Measurements from ENCODE around the gene PEPD. TPM values are rescaled to one million over a fixed set of nuclear protein-coding genes. Genes with fewer than 3 reads are reported as not detected.
A peak's percentile ranks its signal among the peaks of the same experiment; 100 is the strongest.

The PEPD gene
- total and polyA plus RNA-seq, 2 donors (not counting 3 experiments of a cell fraction or from before 2014, with no cell fraction given), result 73.7 to 126 TPM

DNA sequence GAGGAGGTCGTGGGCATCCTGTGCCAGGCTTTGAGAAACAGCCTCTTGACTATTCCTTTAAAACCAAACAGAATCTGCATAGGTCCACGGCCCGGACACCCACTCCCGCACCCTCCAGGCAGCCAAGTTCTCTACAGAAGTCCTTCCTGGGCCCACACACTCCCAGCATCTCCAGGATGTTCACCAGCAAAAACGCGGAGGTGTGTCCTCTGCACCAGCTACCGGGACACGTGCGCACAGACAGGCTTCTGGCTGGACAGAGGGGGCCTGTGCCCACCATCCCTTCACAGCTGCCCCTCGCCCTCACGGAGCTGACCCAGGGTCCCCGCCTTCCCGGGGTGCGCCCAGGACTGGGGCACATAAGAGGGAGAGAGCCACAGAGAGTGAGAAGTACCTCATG, 103.8 kb downstream of the PEPD start:
- ChIA-PET POLR2A (no interaction called here), CTCF (interaction anchor here (0.7 to 8.7 kb wide), 9 partner anchors 9 to 360 kb away, joined by 3 to 200 read pairs (median 8); no protein-coding TSS in a partner anchor)
- no peaks in the 10 kb centered on the region for H3K9me1 ChIP-seq (replicated peaks; ENCODE audit: control insufficient read depth, extremely low read depth, insufficient read depth, low read length)
- intact Hi-C loops (cut with micrococcal nuclease), result no loop called here
- H3K27me3 ChIP-seq (ENCODE audit: control insufficient read depth in 2 of 2, insufficient read depth in 2 of 2, low read length in 2 of 2), result no peaks in the 10 kb centered on the region
- H3K27ac ChIP-seq (ENCODE audit: insufficient read depth, low read depth, low read length), result no peak overlapping the region
- no peak for DNase-seq (ENCODE audit: low read depth, low spot score)
- H3K9me3 ChIP-seq (replicated peaks; ENCODE audit: control insufficient read depth, insufficient read depth, low read length), result no peaks in the 10 kb centered on the region
- no peak overlapping the region for H2AFZ ChIP-seq (ENCODE audit: low read depth, low read length)
- H3K4me3 ChIP-seq (replicated peaks in 1 of 3; ENCODE audit: insufficient read depth in 1 of 3, low read depth in 1 of 3, low read length in 3 of 3), result no peak overlapping the region
- TF ChIP-seq EZH2 (IDR thresholded peaks at IDR 0.05; ENCODE audit: borderline replicate concordance, low read depth, low read length, severe bottlenecking) (no peak), FOS (IDR thresholded peaks at IDR 0.05; ENCODE audit: borderline replicate concordance, insufficient read depth, low read length) (no peak), GATA2 (IDR thresholded peaks at IDR 0.05; ENCODE audit: insufficient read depth, insufficient read length, low read depth, low read length) (no peak)
- TF ChIP-seq, protein P1, sequence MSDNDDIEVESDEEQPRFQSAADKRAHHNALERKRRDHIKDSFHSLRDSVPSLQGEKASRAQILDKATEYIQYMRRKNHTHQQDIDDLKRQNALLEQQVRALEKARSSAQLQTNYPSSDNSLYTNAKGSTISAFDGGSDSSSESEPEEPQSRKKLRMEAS (IDR thresholded peaks at IDR 0.05; ENCODE audit: insufficient read depth, insufficient read length), result no peak
- no peaks in the 10 kb centered on the region for H4K20me1 ChIP-seq (replicated peaks; ENCODE audit: control insufficient read depth, extremely low read depth, insufficient read depth, low read length)
- no peak overlapping the region for H3K4me2 ChIP-seq (ENCODE audit: insufficient read depth, low read length)
- no peaks in the 10 kb centered on the region for H3K36me3 ChIP-seq (ENCODE audit: control insufficient read depth in 2 of 2, extremely low read depth in 1 of 2, insufficient read depth in 2 of 2, low read length in 2 of 2)
- no peak for FAIRE-seq
- dilution Hi-C loops (cut with MboI; ENCODE audit: extremely low pct_ligation_motif_present, low sequenced_read_pairs), result no loop called here
- H3K9ac ChIP-seq (replicated peaks; ENCODE audit: extremely low read depth, insufficient read depth, low read length), result no peak overlapping the region
- H3K79me2 ChIP-seq (ENCODE audit: control insufficient read depth, insufficient read depth, low read length), result no peaks in the 10 kb centered on the region
- no peaks in the 10 kb centered on the region for H3K4me1 ChIP-seq (ENCODE audit: control insufficient read depth, extremely low read depth, insufficient read depth, low read length)
- BruUV-seq (replicated peaks), result no TSS peak

DNA sequence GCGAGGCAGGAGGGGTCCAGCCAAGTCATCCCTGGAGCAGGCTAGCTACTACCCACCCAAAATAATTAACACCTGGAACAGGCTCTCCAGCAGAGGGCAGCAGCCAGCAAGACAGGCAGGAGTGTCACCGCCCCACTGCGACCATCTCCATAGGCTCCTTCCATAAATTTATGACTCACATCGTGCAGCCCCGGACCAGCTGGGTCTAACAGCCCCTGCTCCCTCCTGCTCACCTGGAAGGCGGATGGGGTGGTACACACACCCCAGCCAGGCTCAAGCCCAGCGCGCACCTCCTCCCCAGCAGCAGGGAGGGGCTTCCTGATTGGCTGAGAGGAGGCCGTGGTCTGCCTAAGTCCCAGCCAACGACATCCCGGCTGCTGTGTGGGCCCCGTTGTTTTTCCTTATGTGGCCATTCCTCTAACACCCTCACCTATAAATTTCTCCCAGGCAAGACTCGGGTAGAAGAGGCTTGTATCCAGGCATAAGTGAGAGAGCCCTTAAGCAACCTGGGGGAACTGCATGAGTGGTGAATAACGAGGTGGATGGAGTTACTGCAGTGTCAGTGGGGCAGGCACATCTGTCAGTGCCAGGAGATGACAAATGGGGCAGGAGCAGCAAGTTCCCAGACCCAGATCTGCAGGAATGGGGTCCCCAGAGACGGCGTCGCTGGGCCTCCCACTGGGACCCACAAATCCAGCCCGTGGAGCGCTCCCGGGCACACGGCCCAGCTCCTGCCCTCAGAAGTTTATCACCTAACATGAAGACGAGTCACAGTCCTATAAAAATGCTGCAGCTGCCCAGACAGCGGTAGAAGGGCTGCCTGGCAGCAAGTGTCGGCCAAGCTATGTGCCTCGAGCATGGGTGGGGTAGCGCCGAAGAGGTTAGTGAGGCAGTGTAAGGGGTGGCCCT, 105.0 kb downstream of the PEPD start:
- H3K79me2 ChIP-seq (ENCODE audit: control insufficient read depth, insufficient read depth, low read length), result no peaks in the 10 kb centered on the region
- H3K9me1 ChIP-seq (replicated peaks; ENCODE audit: control insufficient read depth, extremely low read depth, insufficient read depth, low read length), result no peaks in the 10 kb centered on the region
- no peaks in the 10 kb centered on the region for H3K36me3 ChIP-seq (ENCODE audit: control insufficient read depth in 2 of 2, extremely low read depth in 1 of 2, insufficient read depth in 2 of 2, low read length in 2 of 2)
- H3K4me2 ChIP-seq (ENCODE audit: insufficient read depth, low read length), result no peak overlapping the region
- no peak overlapping the region for H3K4me3 ChIP-seq (replicated peaks in 1 of 3; ENCODE audit: insufficient read depth in 1 of 3, low read depth in 1 of 3, low read length in 3 of 3)
- H2AFZ ChIP-seq (ENCODE audit: low read depth, low read length), result no peak overlapping the region
- BruUV-seq (replicated peaks), result no TSS peak
- peak; percentile 72 for FAIRE-seq
- DNase-seq (ENCODE audit: low read depth, low spot score), result peak; percentile 62
- ChIA-PET CTCF (interaction anchor here (0.6 to 8.7 kb wide), 43 partner anchors 8 to 1817 kb away, joined by 3 to 200 read pairs (median 4); partner anchors contain the start of gene PEPD), POLR2A (no interaction called here)
- dilution Hi-C loops (cut with MboI; ENCODE audit: extremely low pct_ligation_motif_present, low sequenced_read_pairs) (no loop called here), intact Hi-C loops (cut with micrococcal nuclease) (loop anchor here (1.0 kb wide), 1 partner anchor 355 kb away; no protein-coding TSS in a partner anchor)
- H3K4me1 ChIP-seq (ENCODE audit: control insufficient read depth, extremely low read depth, insufficient read depth, low read length), result no peaks in the 10 kb centered on the region
- H3K27me3 ChIP-seq (ENCODE audit: control insufficient read depth in 2 of 2, insufficient read depth in 2 of 2, low read length in 2 of 2), result no peaks in the 10 kb centered on the region
- H3K9me3 ChIP-seq (replicated peaks; ENCODE audit: control insufficient read depth, insufficient read depth, low read length), result no peaks in the 10 kb centered on the region
- H4K20me1 ChIP-seq (replicated peaks; ENCODE audit: control insufficient read depth, extremely low read depth, insufficient read depth, low read length), result no peaks in the 10 kb centered on the region
- TF ChIP-seq MYC (IDR thresholded peaks at IDR 0.05; ENCODE audit: low read depth, low read length) (no peak), JUN (IDR thresholded peaks at IDR 0.05; ENCODE audit: borderline replicate concordance, insufficient read depth, insufficient read length, low read depth) (no peak), GATA2 (IDR thresholded peaks at IDR 0.05; ENCODE audit: insufficient read depth, insufficient read length, low read depth, low read length) (no peak), FOS (IDR thresholded peaks at IDR 0.05; ENCODE audit: borderline replicate concordance, insufficient read depth, low read length) (no peak), POLR2AphosphoS5 (IDR thresholded peaks at IDR 0.05; ENCODE audit: insufficient read depth, low read depth, low read length) (no peak)
- TF ChIP-seq, protein P1 (IDR thresholded peaks at IDR 0.05; ENCODE audit: insufficient read depth, insufficient read length), result no peak
- TF ChIP-seq, protein P2, sequence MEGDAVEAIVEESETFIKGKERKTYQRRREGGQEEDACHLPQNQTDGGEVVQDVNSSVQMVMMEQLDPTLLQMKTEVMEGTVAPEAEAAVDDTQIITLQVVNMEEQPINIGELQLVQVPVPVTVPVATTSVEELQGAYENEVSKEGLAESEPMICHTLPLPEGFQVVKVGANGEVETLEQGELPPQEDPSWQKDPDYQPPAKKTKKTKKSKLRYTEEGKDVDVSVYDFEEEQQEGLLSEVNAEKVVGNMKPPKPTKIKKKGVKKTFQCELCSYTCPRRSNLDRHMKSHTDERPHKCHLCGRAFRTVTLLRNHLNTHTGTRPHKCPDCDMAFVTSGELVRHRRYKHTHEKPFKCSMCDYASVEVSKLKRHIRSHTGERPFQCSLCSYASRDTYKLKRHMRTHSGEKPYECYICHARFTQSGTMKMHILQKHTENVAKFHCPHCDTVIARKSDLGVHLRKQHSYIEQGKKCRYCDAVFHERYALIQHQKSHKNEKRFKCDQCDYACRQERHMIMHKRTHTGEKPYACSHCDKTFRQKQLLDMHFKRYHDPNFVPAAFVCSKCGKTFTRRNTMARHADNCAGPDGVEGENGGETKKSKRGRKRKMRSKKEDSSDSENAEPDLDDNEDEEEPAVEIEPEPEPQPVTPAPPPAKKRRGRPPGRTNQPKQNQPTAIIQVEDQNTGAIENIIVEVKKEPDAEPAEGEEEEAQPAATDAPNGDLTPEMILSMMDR (IDR thresholded peaks at IDR 0.05; ENCODE audit: extremely low read depth in 1 of 2, insufficient read depth in 1 of 2, low read depth in 1 of 2, low read length in 2 of 2), result peak; percentile 72 to 79
- no peak overlapping the region for H3K9ac ChIP-seq (replicated peaks; ENCODE audit: extremely low read depth, insufficient read depth, low read length)
- no peak overlapping the region for H3K27ac ChIP-seq (ENCODE audit: insufficient read depth, low read depth, low read length)
